GM12892 (cell line): ENCODE data around the gene FILIP1L.
A peak's percentile ranks its signal among the peaks of the same experiment; 100 is the strongest.

Source experiments
- DNase-seq: peaks from one replicate; pipeline ENCODE4 v3.0.0; 2011; ENCODE audit not compliant: insufficient read length
- FAIRE-seq: peaks from 2 replicates; lab custom pipeline; 2011; peaks lifted over from hg19 to GRCh38; lab: Jason Lieb, UNC
- POLR2A ChIP-seq: IDR thresholded peaks from 2 replicates; pipeline ENCODE4 v1.6.1; 2011; ENCODE audit warnings: low read depth, low read length, control low read depth
- POLR2AphosphoS5 ChIP-seq: IDR thresholded peaks from 2 replicates; pipeline ENCODE4 v1.6.1; 2011; ENCODE audit warnings: low read depth, low read length, control low read depth
- TAF1 ChIP-seq: IDR thresholded peaks from 2 replicates; pipeline ENCODE4 v1.6.1; 2011; ENCODE audit warnings: low read depth, mild to moderate bottlenecking, control low read depth, low read length, borderline replicate concordance

FILIP1L gene

GRCh38 chr3:100006570-100007271 lies 107.6 kb downstream of the FILIP1L start:
- FAIRE-seq = no peak
- DNase-seq = no peak
- TF ChIP-seq POLR2AphosphoS5 = no peak
- TF ChIP-seq POLR2A = no peak
- TF ChIP-seq TAF1 = no peak

- no peak for FAIRE-seq
- TF ChIP-seq TAF1 (no peak), POLR2A (no peak), POLR2AphosphoS5 (no peak)
- no peak for DNase-seq
These were observed 108.5 kb downstream of the FILIP1L start for GRCh38 chr3:100005665-100006393.

- DNase-seq = no peak
- no peak for FAIRE-seq
- no peak for TF ChIP-seq POLR2A
- TF ChIP-seq TAF1 = no peak
- TF ChIP-seq POLR2AphosphoS5 = no peak
These were observed 109.4 kb downstream of the FILIP1L start for GRCh38 chr3:100004931-100005330.

GRCh38 chr3:100003609-100004503 lies 110.4 kb downstream of the FILIP1L start:
- TF ChIP-seq POLR2AphosphoS5 (no peak), POLR2A (no peak), TAF1 (no peak)
- FAIRE-seq = peak; percentile 57
- DNase-seq = no peak

- TF ChIP-seq TAF1 (no peak), POLR2AphosphoS5 (no peak), POLR2A (no peak)
- DNase-seq (no peak), FAIRE-seq (no peak)
These were observed 111.5 kb downstream of the FILIP1L start for GRCh38 chr3:100002599-100003350.

- TF ChIP-seq POLR2A (no peak), POLR2AphosphoS5 (no peak), TAF1 (no peak)
- FAIRE-seq = no peak
- no peak for DNase-seq
These were observed 112.6 kb downstream of the FILIP1L start for GRCh38 chr3:100001526-100002270.

GRCh38 chr3:100001083-100001482 lies 113.2 kb downstream of the FILIP1L start:
- TF ChIP-seq POLR2A (no peak), POLR2AphosphoS5 (no peak), TAF1 (no peak)
- FAIRE-seq (no peak), DNase-seq (no peak)

- no peak for FAIRE-seq
- DNase-seq = no peak
- TF ChIP-seq POLR2A (no peak), TAF1 (no peak), POLR2AphosphoS5 (no peak)
These were observed 114.8 kb downstream of the FILIP1L start for GRCh38 chr3:99999536-99999935.

- DNase-seq (no peak), FAIRE-seq (no peak)
- no peak for TF ChIP-seq TAF1
- TF ChIP-seq POLR2AphosphoS5 = no peak
- no peak for TF ChIP-seq POLR2A
These were observed 117.0 kb downstream of the FILIP1L start for GRCh38 chr3:99997293-99997692.

- no peak for FAIRE-seq
- DNase-seq = no peak
- TF ChIP-seq TAF1 (no peak), POLR2A (no peak), POLR2AphosphoS5 (no peak)
These were observed 124.1 kb downstream of the FILIP1L start for GRCh38 chr3:99990179-99990578.
